Heart left ventricle (tissue), 16 donors: Measurements from ENCODE around the gene SEC63. TPM values are rescaled to one million over a fixed set of nuclear protein-coding genes. Genes with fewer than 3 reads are reported as not detected.

Experiments used
- ATAC-seq, 4 donors: fragments of 200-7000 bp; cut with Tn5 transposase; one replicate each; pipeline ENCODE4 v1.9.1; 2020 to 2022; ENCODE audit warnings: moderate library complexity in 4 of 4, mild to moderate bottlenecking in 3 of 4, moderate number of reproducible peaks in 1 of 4
- DNase-seq, 5 donors: peaks; one replicate each; pipeline ENCODE4 v3.0.0-alpha.2; 2020
- H3K27ac ChIP-seq, 12 donors: fragments of 200-600 bp; sonication (generic) in 4 of 12; one replicate each; pipeline versions ENCODE4 v1.5.0 to v1.8.0; 2016 to 2022; ENCODE audit warnings: mild to moderate bottlenecking in 2 of 12
- H3K27me3 ChIP-seq, 9 donors: fragments of 200-600 bp; sonication (generic) in 2 of 9; one replicate each; pipeline versions ENCODE4 v1.5.1 to v1.8.0; 2016 to 2022; ENCODE audit warnings: mild to moderate bottlenecking in 3 of 9
- H3K36me3 ChIP-seq, 9 donors: fragments of 200-600 bp; sonication (generic) in 2 of 9; one replicate each; pipeline versions ENCODE4 v1.5.0 to v1.8.0; 2018 to 2022; ENCODE audit warnings: mild to moderate bottlenecking in 2 of 9
- H3K4me1 ChIP-seq, 12 donors: fragments of 200-600 bp; sonication (generic) in 4 of 12; one replicate each; pipeline versions ENCODE4 v1.5.0 to v1.8.0; 2016 to 2022; ENCODE audit warnings: mild to moderate bottlenecking in 3 of 12
- H3K4me3 ChIP-seq, 12 donors: fragments of 200-600 bp; sonication (generic) in 4 of 12; one replicate each; pipeline versions ENCODE4 v1.5.0 to v1.8.0; 2017 to 2022; ENCODE audit warnings: mild to moderate bottlenecking in 9 of 12, moderate library complexity in 4 of 12
- H3K9me3 ChIP-seq, 12 donors: fragments of 200-600 bp; sonication (generic) in 4 of 12; one replicate each; pipeline versions ENCODE4 v1.5.0 to v1.8.0; 2016 to 2022; ENCODE audit warnings: mild to moderate bottlenecking in 1 of 12
- CTCF ChIP-seq, 12 donors: fragments of 200-600 bp; sonication (generic) in 4 of 12; IDR thresholded peaks; one replicate each; pipeline versions ENCODE4 v1.5.0 to v1.8.0; 2018 to 2022; ENCODE audit warnings: antibody characterized with exemption in 12 of 12, mild to moderate bottlenecking in 5 of 12
- POLR2A ChIP-seq, 2 donors: fragments of 450-650 bp; IDR thresholded peaks; one replicate each; pipeline ENCODE4 v1.6.1; 2017; ENCODE audit warnings: antibody characterized with exemption in 2 of 2, mild to moderate bottlenecking in 2 of 2, moderate library complexity in 2 of 2
- WGBS, 4 donors: extraction: QIAGEN DNeasy Blood & Tissue Kit in 2 of 4; methylation state at CpG; one replicate each; pipeline versions ENCODE4 v1.1.5 to v1.1.7; 2013 to 2018; 5-methylcytosine and 5-hydroxymethylcytosine counted together
- intact Hi-C, 10 donors: fragments of 100-400 bp; cut with DNase I; formaldehyde crosslinking; loops; one replicate each; pipeline versions ENCODE4 v1.11.1 to v1.14.2; 2022
- polyA plus RNA-seq, 2 donors: library from polyadenylated mRNA; stranded (reverse); fragments of 200-250 nt; gene quantifications; one replicate each; pipeline ENCODE4 v1.2.3, GENCODE V29; 2013
- total RNA-seq, 9 donors: library from RNA; depleted of rRNA in 2 of 9; stranded (reverse); fragments of >200 nt in 2 of 9; fragmentation: NEBNext Ultra II Directional in 3 of 9; extraction: Animal tissue kit (Norgen Biotek cat#: 25700) in 3 of 9; gene quantifications; one replicate each; pipeline versions ENCODE4 v1.1.0 to v1.2.4, GENCODE V29; 2016 to 2023
- donor health status: ischemic (EF 13 %, LVEDD 7.1; RV severe dilation, severe dysfunction).
- donor health status: healthy with polysubstance abuse.
- donor health status: DM: no; HTN: yes; CAD: no.
- donor health status: DM: no; HTN: no; CAD: no.
- donor health status: ischemic (EF 25% LVEDD 6.9; RV normal size, moderate dysfunction).
- donor health status: ischemic (EF 25% LVEDD 5.7; RV mildly dilated, moderate dysfunction).
- donor health status: healthy.
- donor health status: DM: yes; HTN: yes; CAD: no.
- donor health status: ischemic (EF 35%, LVEDD 5.7; RV mildly dilated, moderate dysfunction).
- donor health status: nonischemic (EF 11% LVEDD 7.7; RV severe dilation, severe dysfunction).
- donor health status: DM: yes; HTN: yes; CAD: no.
- donor health status: PGD.
- donor health status: ischemic (EF 29% LVEDD 5.4; RV normal size, mild dysfunction).
- donor health status: nonischemic (EF 23%, LVEDD 6.1; RV moderate dilation, normal function).

SEC63 gene
- total and polyA plus RNA-seq, 11 donors: 15.3 to 64.9 (median 52.5) TPM

GRCh38 chr6:107987805-107988204, 29.8 kb upstream of the SEC63 start:
- 88 to 94% (median 91%) methylated on average over 3 of the region's 3 CpGs for WGBS, 4 donors
- Histone ChIP-seq H3K36me3 (no peaks in the 10 kb centered on the region), H3K4me1 (no peaks in the 10 kb centered on the region), H3K9me3 (peaks cover 0 to 9% (median 0%) of the 10 kb centered on the region in 12 donors), H3K27ac (no peak overlapping the region), H3K27me3 (no peaks in the 10 kb centered on the region), H3K4me3 (no peak overlapping the region)
- TF ChIP-seq POLR2A (IDR thresholded peaks at IDR 0.05): no peak
- TF ChIP-seq CTCF (IDR thresholded peaks at IDR 0.05): no peak
- DNase-seq (no peak), ATAC-seq (no peak)
- intact Hi-C loops: loop anchor here in 3 of 10 donors (10.0 kb wide), 3 partner anchors 57 to 537 kb away; no protein-coding TSS in a partner anchor

DNA sequence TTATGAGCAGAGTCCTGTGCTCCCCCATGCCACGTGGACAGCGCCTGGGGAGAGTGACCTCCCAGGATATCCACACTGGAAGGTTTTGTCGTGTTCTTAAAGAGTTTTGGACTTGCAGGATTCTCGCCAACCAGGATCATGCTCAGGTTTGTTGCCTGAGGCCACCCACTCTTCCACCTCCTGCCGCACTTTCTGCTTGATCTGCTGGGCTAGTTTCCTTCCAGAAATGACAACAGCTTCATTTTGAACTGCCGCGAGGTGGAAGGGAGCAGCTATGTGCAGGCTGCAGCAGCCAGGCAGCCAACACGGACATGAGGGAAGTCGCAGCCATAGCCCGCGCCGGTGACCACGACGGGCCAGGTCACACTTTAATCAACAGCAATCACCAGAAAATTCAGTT, 27.7 kb upstream of the SEC63 start:
- Histone ChIP-seq H3K27ac (no peak overlapping the region), H3K9me3 (peaks cover 0 to 9% (median 0%) of the 10 kb centered on the region in 12 donors), H3K36me3 (no peaks in the 10 kb centered on the region), H3K4me3 (no peak overlapping the region), H3K4me1 (no peaks in the 10 kb centered on the region), H3K27me3 (no peaks in the 10 kb centered on the region)
- intact Hi-C loops: loop anchor here in 3 of 10 donors (10.0 kb wide), 3 partner anchors 59 to 539 kb away; no protein-coding TSS in a partner anchor
- 83 to 87% (median 86%) methylated on average over 14 of the region's 14 CpGs for WGBS, 4 donors
- DNase-seq (no peak), ATAC-seq (no peak)
- TF ChIP-seq POLR2A (IDR thresholded peaks at IDR 0.05) (no peak), CTCF (IDR thresholded peaks at IDR 0.05) (no peak)

DNA sequence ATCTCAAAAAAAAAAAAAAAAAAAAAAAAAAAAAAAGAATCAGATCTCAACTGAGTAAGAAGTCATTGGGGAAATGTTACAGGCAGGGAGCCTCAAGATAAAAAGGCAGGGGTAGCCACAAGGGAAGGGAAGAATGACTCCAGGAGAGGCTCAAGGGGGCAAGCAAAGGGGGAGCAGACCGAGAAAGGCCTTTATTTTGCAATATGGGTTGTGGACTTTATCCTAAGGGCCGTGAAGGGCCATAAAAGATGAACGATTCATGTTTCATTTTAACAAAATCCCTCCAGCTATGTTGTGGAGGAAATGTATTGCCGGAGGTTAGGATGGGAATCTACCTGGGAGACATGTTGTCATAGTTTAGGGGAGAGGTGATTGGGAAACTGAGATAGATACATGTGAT, 25.8 kb upstream of the SEC63 start:
- no peaks in the 10 kb centered on the region for H3K27me3 ChIP-seq
- DNase-seq (no peak), ATAC-seq (no peak)
- no peaks in the 10 kb centered on the region for H3K36me3 ChIP-seq
- intact Hi-C loops: loop anchor here in 5 of 10 donors (5.0 to 10.0 kb wide), 6 partner anchors 61 to 543 kb away; no protein-coding TSS in a partner anchor
- H3K4me1 ChIP-seq: no peaks in the 10 kb centered on the region
- TF ChIP-seq POLR2A (IDR thresholded peaks at IDR 0.05): no peak
- no peak overlapping the region for H3K4me3 ChIP-seq
- H3K27ac ChIP-seq: no peak overlapping the region
- 89 to 94% (median 93%) methylated on average over 4 of the region's 4 CpGs for WGBS, 4 donors
- peaks cover 0 to 9% (median 0%) of the 10 kb centered on the region in 12 donors for H3K9me3 ChIP-seq

DNA sequence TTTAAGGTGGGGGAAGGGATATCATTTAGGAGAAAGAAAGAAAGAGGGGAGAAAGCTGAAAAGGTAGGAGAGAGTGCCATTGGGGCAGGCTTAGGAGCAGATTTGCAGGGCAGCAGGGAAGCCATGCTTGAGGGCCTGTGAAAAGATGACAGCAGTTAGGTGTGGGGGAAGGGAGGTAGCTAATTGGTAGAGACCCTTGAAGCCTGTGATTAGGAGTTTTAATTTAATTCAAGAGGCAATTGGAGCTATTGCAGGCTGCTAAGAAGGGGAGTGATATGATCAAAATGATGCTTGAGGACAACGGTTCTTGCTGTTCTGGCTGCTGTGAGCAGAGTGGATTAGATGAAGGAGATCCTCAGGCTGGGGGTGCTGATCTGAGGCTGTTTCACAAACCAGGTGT, 24.5 kb upstream of the SEC63 start:
- Histone ChIP-seq H3K36me3 (no peaks in the 10 kb centered on the region), H3K27ac (no peak overlapping the region), H3K4me3 (no peak overlapping the region), H3K9me3 (peaks cover 0 to 9% (median 0%) of the 10 kb centered on the region in 12 donors), H3K27me3 (no peaks in the 10 kb centered on the region), H3K4me1 (no peaks in the 10 kb centered on the region)
- TF ChIP-seq CTCF (IDR thresholded peaks at IDR 0.05): no peak
- no peak for TF ChIP-seq POLR2A (IDR thresholded peaks at IDR 0.05)
- WGBS, 4 donors: 64 to 70% (median 66%) methylated on average over 1 of the region's 1 CpG
- no peak for DNase-seq
- ATAC-seq: no peak
- intact Hi-C loops: loop anchor here in 5 of 10 donors (5.0 to 10.0 kb wide), 6 partner anchors 62 to 545 kb away; no protein-coding TSS in a partner anchor

DNA sequence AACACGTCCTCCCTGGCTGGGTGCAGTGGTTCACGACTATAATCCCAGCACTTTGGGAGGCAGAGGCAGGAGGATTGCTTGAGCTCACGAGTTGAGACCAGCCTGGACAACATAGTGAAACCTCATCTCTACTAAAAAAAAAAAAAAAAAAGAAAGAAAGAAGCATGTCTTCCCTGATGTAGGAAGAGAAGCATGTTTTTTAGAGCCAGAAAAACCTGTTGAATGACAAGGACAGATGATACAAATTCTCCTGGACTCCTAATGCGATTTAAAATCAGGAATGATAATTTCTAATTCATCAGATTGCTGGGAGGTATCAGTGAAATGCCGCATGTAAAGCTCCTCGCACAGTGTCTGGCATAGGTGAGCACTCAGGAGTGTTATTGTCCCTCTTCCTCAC, 23.7 kb upstream of the SEC63 start:
- no peak for DNase-seq
- no peak for ATAC-seq
- TF ChIP-seq POLR2A (IDR thresholded peaks at IDR 0.05) (no peak), CTCF (IDR thresholded peaks at IDR 0.05) (no peak)
- H3K27ac ChIP-seq: no peak overlapping the region
- no peaks in the 10 kb centered on the region for H3K36me3 ChIP-seq
- no peak overlapping the region for H3K4me3 ChIP-seq
- H3K9me3 ChIP-seq: peaks cover 0 to 9% (median 0%) of the 10 kb centered on the region in 12 donors
- intact Hi-C loops: loop anchor here in 5 of 10 donors (5.0 to 10.0 kb wide), 6 partner anchors 63 to 546 kb away; no protein-coding TSS in a partner anchor
- WGBS, 4 donors: 82 to 90% (median 83%) methylated on average over 6 of the region's 6 CpGs
- no peaks in the 10 kb centered on the region for H3K4me1 ChIP-seq
- H3K27me3 ChIP-seq: no peaks in the 10 kb centered on the region
